ENCODE results near the gene VGLL3.

GRCh38 chr3:86938416-86939105 lies 52.4 kb downstream of the VGLL3 start:
- TF ChIP-seq CTCF (IDR thresholded peaks at IDR 0.05; ENCODE audit: low read depth, low read length, poor library complexity, severe bottlenecking) (no peak), EZH2phosphoT487 (IDR thresholded peaks at IDR 0.05; ENCODE audit: borderline replicate concordance, low read length) (no peak)
